Measurements from ENCODE around the gene NAA11. TPM values are rescaled to one million over a fixed set of nuclear protein-coding genes. Genes with fewer than 3 reads are reported as not detected.

NAA11 gene
- total RNA-seq (2014; rRNA removed; shearing (Covaris generic)): not detected in 2 replicates

DNA sequence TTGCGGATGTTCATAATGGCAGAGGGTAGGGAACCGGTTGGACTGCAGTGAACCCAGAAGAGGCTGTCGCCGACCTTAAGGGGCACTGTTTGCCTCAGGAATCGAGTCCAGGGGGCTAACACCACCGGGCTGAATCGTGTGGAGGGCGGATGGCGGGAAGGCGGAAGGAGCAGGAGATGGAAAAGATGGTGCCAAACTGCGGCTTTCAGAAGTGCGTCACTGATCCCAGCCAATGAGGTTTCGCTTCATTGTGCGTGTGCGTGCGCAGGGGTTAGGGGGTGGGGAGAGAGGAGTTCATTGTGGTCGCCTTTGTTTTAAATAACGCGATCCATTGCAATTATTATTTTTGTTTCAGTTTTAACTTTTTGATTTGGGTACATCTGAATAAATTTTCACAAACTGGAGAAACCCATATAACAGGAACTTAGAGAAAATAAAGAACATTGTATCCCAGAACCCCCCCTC is at the start of gene NAA11:
TSS of gene NAA11 (minus strand) at position 198 of the 465 bp plus-strand sequence. CDS start at position 14, 184 bp downstream.
- no peak for DNase-seq (ENCODE audit: low spot score)

DNA sequence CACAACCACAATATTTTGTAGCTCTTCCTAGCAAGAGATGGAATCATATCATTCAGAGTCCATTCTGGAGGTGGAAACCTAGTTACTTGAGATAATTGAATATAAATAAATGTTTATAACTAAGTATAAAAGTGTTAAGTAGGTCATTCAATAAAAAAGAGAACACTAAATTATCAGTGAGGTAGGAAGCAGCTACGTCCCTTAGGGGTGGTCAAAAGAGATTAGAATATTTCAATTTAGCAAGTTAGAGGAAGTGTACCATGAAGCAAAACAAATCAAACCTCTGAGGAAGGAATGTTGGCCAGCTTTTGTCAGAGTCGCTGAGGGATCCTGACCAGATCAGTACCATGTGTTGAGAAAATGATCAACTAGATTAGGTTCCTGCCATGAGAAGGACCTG is 44.2 kb upstream of the NAA11 start:
- no peak for DNase-seq (ENCODE audit: low spot score)

DNA sequence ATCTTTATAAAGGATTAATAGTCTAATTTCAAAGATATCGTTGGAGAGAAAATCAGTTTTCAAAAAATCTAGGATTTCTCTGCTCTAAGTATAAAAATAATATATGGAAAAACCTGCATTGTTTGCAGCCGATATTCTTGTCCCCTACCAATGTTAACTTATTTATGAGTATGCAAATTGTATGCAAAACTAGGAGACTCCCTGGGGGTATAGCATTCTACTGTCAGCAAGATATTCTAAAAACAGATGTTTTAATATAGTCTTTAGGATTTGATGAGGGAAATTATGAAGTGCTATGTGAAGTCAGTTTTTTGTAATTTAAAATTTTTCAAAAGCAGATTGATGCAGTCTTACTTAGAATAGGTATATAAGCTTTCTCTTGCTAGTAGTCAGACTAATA is 41.2 kb upstream of the NAA11 start:
- no peak for DNase-seq (ENCODE audit: low spot score)

DNA sequence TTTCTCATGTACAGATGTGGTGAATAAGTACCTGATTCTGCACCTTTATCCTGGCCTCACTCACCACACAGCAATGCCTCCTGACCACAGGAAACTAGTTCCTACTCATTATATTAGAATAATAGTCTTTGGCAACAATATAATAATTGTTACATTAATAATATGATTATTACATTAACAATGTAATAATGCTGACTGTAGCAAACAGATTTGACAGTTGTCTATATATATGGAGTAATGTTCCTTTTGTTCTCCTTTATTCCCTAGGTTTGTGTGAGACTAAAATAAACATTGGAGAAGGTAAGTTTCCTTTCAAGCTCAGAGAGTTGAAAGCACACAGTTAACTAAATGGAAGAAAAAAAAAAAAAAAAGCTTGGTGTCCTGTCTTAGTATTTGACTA is 40.6 kb upstream of the NAA11 start:
- no peak for DNase-seq (ENCODE audit: low spot score)

DNA sequence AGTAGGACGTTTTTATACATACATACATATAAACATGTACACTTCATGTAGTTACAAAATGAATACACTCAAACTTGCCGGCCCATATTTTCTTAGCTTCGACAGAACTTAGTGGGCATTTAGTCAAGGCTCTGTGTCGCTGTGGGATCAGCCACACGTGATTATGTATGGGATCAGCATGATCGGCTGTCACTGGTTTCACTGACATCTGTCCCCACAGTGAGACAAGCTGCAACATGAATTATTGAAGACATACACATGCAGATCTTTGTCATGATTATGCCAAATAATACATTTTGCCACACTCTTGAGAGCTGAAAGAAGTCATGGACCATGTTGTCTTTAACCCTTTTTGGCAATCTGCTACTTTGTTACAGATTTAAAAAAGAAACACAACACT is 38.2 kb upstream of the NAA11 start:
- no peak for DNase-seq (ENCODE audit: low spot score)

DNA sequence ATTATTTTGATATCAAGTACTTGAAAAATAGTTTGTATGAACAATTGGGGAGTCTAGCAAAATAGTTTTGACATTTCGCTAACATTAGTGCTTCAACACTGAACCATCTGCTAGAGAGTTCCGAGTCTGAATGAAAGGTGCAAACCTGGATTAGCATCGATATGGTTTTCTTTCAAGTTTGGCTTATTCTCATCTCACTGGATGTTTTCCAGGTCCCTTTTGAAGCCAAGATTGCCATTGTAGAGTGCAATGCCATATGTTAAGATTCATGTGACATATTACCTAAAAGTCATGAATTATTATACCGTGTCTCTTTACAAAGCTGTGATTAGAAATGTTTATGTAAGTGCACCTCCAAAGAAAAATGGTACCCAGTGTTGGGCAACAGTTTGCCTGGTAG is 36.8 kb upstream of the NAA11 start:
- no peak for DNase-seq (ENCODE audit: low spot score)

DNA sequence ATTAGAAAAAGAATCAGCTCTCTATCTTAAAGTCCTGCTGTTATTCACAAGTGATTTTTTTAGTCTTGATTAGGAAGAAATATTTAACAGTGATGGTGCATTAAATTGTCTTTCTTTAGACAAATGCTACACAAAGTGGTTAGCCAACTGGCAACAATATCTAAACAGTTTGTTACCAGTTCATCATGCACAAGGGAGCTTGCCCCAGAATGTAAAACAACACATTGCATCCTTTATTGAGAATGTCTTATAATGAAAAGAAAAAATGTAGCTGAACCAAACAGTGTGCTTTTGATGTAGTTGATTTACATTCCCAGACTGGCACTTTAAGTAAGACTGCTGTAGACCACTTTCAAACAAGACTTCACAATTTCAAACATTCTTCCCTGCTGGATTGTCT is 34.1 kb upstream of the NAA11 start:
- no peak for DNase-seq (ENCODE audit: low spot score)

DNA sequence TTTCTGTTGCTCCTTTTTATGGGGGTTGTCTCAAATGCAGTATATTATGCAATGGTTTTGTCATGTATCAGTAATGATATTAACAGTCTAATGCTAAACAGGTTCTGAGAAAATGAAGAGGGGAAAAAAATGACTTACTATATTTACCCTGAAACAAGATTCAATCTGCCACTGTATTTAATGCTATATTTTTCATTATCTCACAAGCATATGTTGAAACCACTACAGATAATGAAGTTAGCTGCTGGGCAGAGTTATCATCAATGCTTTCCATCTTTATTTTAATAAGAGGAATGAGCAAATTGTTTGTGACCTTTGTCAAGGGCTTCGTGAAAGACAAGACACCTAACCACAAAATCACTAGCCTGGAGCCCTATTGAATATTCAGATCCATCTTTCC is 32.6 kb upstream of the NAA11 start:
- DNase-seq (ENCODE audit: low spot score): no peak

DNA sequence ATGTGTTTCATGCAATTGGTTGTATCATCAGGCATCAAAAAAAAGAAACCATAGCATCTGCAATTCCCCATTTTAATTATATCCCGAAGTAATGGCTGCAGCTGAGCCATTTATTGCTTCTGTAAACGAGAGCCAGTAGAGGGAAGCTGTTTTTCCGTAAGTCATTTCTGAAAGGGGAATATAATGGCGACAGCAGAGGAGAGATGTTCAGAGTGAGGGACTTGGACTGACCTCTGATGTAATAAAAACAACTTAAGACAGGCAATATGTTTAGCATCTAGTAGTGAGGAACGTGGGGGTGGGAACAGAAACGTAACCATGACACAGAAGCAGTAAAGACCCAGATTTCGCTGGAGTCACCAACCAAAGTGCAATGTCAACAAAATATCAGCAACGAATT is 31.5 kb upstream of the NAA11 start:
- no peak for DNase-seq (ENCODE audit: low spot score)

DNA sequence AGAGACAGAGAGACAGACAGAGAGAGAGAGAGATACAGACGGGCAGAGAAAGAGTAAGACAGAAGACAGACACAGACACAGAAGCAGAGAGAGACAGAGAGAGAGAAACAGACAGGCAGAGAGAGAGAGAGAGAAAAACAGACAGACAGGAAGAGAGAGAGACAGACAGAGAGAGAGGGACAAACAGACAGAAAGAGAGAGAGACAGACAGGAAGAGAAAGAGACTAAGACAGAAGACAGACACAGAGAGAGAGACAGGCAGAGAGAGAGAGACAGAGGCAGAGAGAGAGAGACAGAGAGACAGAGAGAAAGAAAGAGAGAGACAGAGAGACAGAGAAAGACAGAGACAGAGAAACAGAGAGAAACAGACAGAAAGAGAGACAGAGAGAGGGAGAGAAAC is 27.2 kb upstream of the NAA11 start:
- no peak for DNase-seq (ENCODE audit: low spot score)

DNA sequence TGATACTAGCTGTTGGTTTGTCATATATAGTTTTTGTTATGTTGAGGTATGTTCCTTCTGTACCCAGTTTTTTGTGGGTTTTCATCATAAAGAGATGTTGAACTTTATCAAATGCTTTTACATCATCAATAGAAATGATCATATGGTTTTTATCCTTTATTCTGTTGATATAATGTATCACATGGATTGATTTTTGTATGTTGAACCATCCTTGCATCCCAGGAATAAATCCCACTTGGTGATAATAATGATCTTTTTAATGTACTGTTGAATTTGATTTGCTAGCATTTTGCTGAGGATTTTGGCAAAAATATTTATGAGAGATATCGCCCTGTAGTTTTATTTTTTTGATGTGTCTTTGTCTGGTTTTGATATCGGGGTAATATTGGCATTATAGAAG is 22.5 kb upstream of the NAA11 start:
- no peak for DNase-seq (ENCODE audit: low spot score)

DNA sequence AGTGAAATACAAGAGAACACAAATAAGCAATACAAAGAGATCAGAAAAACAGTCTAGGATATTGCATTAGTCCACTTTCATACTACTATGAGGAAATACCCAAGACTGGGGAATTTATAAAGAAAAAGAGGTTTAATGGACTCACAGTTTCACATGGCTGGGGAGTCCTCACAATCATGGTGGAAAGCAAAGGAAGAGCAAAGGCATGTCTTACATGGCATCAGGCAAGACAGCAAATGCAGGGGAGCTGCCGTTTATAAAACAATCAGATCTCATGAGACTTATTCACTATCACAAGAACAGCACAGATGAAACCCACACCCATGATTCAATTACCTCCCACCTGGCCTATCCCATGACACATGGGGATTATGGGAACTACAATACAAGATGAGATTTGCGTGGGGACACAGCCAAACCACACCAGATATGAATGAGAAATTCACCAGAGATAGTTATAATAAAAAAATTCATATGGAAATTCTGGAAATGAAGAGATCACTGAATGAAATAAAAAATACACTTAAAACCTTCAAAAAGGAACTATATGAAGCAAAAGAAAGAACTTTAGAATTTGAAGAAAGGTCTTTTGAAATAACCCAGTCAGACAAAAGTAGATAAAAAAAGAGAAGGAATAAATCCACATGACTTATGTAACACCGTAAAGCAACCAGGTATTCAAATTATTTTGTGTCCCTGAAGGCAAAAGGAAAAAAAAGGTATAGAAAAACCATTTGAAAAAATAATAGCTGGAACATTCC is 16.2 kb upstream of the NAA11 start:
- DNase-seq (ENCODE audit: low spot score): no peak

DNA sequence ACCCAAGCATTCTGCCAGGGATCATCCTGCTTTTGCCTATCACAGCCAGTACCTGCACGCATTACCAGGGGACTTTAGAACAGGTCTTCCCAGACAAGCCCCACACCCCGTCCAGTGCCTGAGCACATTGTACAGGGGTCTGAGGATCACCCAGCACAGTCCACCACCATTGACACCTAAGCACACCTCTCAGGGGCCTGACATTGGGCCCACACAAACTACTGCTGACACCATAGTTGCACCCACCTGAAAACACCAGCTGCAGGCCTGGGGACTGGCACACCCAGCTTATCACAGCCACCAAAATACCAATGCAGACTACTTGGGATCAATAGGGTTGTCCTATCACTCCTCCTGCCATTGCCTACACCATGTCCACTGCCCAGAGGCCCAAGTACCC is 14.7 kb upstream of the NAA11 start:
- no peak for DNase-seq (ENCODE audit: low spot score)

DNA sequence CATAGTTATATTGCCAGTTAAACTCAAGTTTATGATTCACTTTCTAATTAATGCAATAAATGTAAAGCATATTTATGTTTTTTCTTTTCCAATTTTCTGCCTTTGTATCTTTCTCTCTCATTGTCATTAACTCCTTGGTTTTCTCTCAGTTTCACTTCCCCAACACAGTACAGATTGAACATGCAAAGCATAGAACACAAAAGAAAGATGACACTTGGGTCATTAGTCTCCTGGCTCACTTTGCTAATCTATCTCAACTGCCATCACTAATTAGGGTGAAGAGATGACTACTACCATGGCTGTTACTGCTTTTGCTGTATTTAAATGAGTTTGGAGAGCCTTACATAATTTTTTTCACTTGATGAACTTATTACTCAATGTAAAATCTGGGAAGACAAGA is 12.3 kb upstream of the NAA11 start:
- DNase-seq (ENCODE audit: low spot score): no peak

DNA sequence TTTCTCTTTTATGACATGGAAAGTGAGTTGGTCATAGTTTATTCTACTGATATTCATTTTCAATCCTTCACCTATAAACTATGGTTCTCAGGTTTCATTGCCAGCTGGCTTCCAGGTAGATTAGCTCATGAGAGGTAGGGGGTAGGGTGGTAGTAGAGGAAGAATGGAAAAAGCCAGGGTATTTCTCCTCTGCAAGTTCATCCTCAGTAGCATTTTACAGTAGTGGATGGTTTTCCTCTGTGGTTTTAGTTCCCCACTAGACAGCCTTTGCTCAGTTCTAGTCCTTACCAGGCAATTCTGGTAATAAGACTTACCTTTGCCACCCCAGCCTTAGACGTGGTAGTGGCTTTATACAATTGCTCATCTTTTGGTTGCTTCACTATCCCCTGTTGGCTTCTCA is 8.9 kb upstream of the NAA11 start:
- DNase-seq (ENCODE audit: low spot score): no peak

DNA sequence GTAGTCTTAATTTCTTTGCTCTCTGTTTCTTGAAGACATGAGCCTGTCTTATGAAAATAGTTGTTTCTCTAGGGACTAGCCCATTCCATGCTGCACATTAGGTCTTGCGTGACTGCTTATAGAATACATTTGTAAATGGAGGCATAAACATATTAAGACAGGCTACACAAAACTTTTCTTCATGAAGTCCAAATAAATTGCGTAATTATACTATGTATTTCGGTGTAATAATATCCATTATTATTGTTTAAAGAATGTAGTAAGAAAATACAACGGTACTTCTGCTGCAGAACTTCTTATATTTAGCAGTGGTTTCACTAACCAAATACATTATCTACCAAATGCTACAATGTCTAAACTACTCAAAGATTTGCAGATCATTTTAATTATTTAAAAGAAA is 8.5 kb upstream of the NAA11 start:
- DNase-seq (ENCODE audit: low spot score): no peak

DNA sequence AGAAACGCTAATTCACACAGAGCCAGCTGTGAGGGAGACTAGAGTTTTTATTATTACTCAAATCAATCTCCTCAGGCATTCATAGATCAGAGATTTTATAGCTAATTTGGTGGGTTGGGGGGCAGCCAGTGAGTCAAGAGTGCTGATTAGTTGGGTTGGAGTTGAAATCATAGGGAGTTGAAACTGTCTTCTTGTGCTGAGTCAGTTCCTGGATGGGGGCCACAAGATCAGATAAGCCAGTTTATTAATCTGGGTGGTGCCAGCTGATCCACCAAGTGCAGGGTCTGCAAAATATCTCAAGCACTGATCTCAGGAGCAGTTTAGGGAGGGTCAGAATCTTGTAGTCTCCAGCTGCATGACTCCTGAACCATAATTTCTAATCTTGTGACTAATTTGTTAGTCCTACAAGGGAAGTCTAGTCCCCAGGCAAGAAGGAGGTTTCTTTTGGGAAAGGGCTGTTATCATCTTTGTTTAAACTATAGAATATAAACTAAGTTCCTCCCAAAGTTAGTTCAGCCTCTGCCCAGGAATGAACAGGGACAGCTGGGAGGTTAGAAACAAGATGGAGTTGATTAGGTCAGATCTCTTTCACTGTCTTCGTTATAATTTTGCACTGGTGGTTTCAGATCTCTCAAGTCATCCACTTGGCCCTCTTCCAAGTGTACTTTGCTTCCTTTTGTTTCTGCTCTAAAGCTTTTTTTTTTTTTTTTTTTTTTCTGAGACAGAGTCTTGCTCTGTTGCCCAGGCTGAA is 5.4 kb upstream of the NAA11 start:
- peak; percentile 76 for DNase-seq (ENCODE audit: low spot score)

DNA sequence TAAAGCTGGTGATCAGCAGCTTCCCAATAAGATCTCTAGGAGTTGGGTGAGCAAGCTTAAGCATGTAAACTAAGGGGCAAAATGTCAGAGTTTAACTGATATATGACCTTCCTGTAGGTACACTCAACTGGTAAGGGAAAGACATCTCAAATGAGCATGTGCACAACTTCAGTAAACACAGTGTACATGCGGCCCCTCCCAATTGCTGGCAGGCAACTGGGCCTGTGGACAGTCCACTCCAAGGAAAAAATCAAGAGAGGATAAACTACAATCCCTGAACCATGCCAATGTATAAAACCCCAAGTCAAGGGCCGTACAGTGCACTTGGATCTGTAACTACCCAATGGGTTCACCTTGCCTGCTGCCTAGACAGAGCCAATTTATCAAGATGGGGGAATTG is 4.9 kb upstream of the NAA11 start:
- no peak for DNase-seq (ENCODE audit: low spot score)

DNA sequence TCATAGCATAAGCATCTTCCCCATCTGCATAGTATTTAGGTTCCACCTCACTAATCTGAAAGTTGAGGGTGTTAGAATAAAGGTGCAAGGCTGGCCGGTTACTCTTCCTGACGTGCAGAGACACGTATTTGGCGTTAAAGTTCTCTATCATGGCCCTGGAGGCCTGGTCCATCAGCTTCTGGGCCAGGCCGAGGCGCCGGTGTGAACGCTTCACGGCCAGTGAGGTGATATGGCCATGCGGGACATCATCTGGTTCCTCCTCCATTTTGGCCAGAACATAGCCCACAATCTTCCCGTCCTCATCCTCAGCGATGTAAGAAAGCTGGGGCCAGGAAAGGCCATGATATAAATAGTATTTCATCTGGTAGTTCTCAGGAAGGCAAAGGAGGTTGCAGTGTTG is 425 bp downstream of the NAA11 start:
- DNase-seq (ENCODE audit: low spot score): no peak

DNA sequence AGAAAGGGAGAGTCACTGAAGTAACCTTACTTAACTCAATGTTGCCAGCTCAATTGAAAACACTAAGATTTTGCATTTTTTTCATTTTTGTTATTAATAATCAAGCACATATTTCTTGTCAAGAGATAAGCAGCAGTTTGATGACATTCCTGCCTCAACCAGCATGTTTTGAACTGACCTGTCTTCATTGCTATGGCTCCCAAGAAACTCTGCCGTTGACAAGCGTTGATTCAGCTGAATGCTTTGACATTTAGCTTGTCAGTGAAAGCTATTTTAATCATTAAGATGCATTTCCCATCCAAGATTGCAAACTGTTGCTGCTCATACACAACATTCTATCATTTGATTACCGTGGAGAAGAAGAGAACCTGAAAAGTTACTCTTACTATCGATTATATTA is 5.9 kb downstream of the NAA11 start:
- DNase-seq (ENCODE audit: low spot score): no peak

DNA sequence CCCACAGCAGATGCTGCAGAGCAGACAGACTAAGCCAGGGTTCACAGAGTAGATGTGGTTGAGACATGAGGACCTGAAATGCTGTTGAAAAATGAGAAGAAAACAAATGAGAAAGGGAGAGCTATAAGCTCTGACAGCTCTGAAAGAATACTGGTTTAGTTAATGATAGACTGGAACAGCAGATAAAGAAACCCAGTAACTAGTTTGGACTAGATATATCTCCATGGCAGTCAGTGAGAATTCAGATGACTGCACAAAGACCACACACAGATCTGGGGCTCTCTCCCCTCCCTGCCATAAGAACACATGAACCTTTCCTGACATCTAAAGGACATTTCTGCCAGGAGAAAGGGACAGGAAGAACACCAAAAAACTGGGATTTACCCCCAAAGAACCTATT is 8.2 kb downstream of the NAA11 start:
- no peak for DNase-seq (ENCODE audit: low spot score)

DNA sequence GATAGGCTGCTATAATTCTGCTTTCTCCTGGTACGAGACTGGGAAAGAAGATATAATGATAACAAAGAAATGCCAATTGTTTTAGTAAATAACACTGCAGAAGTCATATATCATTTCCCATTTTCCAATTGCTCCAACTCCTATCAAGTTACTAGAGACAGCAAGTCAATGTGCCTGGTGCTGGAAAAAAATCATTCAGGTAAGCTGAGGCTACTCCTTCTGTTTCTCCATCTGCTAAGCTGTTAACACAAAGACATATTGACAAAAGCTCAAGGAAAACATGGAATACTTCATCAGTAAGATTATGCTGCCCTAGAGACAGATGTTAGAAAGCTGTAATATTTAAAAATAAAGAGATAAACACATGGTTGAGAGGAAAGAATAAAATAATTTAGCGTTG is 10.0 kb downstream of the NAA11 start:
- DNase-seq (ENCODE audit: low spot score): no peak

DNA sequence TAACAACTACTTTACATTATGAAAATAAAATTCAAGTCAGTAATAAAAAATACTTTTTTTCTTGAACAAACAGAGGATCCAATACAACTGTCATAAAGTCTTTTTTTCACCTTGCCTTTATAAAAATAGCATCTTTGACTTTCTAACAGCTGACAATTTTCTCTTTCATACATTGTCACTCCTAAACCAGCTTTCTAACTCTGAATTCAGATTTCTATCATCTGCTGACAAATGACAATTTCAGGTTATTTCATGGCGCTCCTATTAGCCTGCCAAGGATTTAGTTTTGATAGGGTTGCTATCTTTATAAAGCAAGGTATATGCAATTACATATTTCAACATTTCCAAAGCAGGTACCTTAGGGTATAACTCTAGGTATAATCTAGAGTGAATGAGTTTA is 14.6 kb downstream of the NAA11 start:
- DNase-seq (ENCODE audit: low spot score): no peak
